COR-L47 (cell line): ENCODE measurements around the gene CUX1.
"Not testable (repeated sequence)": the region's sequence is repeated elsewhere in the genome, so short reads cannot be mapped to it uniquely, and the experiment has no call there.

ENCODE experiments used
- DNase-seq: peaks from one replicate; lab custom pipeline; 2025; lab: John Stamatoyannopoulos, UW

Gene CUX1

GRCh38 chr7:101985057-101985902 lies 167.9 kb downstream of the CUX1 start:
- no peak for DNase-seq

- DNase-seq = no peak
Measured at GRCh38 chr7:101985903-101986734, 168.7 kb downstream of the CUX1 start.

- no peak for DNase-seq
Measured at GRCh38 chr7:101987494-101987893, 170.1 kb downstream of the CUX1 start.

DNA sequence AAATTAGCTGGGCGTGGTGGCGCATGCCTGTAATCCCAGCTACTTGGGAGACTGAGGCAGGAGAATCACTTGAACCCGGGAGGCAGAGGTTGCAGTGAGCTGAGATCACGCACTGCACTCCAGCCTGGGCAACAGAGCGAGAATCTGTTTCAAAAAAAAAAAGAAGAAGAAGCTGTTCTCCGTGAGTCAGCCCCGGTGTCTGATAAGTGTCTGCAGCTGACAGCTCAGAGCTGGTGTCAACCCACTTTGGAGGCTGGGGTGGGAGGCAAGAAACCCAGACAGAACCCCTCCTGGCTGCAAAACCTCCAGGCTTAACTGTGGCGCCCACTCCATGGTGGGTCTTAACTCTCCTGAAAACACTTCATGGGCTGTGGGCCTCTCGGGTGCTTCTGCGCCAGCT lies 170.6 kb downstream of the CUX1 start:
- DNase-seq = not testable (repeated sequence)

DNA sequence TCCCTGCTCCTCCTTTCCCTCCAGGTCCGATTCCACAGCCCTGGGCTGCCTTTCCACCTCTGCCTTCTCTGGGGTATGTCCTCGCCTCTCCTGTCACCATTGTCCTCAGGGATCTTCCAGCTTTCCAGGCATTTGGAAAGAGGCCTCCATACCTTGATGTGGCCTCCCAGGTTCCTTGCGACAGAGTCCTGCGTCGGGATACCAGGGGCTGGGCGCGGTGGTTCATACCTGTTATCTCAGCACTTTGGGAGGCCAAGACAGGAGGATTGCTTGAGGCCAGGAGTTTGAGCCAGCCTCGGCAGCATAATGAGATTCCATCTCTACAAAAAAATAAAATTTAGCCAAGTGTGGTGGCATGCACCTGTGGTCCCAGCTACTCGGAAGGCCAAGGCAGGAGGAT lies 171.1 kb downstream of the CUX1 start:
- DNase-seq = no peak

DNA sequence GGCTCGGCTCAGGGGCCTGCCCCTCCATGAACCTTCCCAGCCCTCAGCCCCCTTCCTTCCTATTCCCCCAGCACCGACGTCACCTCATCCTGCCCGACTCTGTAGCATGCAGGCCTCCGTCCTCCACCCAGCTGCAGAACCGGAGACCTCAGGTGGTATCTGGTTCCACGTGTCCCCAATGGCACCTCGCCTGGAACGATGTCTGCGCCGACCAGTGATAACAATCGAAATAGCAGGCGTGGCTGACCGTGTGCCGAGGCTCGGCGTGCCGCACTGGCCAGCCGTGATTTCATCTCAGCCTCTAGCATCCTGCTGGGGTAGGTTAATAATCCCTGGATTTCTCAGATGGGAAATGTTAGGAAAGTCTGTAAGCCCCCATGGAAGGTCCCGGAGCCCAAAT lies 171.7 kb downstream of the CUX1 start:
- no peak for DNase-seq

- DNase-seq = no peak
Measured at GRCh38 chr7:101990811-101991418, 173.5 kb downstream of the CUX1 start.

GRCh38 chr7:101991860-101992259 lies 174.4 kb downstream of the CUX1 start:
- no peak for DNase-seq

DNA sequence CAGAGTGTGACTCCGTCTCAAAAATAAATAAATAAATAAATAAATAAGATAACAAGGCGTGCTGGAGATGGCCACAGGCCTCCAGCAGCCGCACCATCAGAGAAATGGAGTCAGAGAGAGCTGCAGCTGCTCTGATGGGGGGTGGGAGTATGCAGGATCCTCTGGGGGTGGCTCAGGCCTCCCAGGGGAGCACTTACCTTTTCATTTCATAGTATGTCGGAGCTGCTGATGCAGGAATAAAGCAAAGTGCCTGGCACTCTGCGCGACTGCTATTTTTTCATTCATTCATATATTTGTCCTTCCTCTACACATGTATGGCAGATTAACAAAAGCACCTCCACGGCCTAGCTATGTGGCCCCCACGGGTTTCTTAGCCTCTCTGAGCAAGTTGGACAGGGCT lies 175.9 kb downstream of the CUX1 start:
- DNase-seq = no peak

GRCh38 chr7:101995121-101995520 lies 177.7 kb downstream of the CUX1 start:
- no peak for DNase-seq

DNA sequence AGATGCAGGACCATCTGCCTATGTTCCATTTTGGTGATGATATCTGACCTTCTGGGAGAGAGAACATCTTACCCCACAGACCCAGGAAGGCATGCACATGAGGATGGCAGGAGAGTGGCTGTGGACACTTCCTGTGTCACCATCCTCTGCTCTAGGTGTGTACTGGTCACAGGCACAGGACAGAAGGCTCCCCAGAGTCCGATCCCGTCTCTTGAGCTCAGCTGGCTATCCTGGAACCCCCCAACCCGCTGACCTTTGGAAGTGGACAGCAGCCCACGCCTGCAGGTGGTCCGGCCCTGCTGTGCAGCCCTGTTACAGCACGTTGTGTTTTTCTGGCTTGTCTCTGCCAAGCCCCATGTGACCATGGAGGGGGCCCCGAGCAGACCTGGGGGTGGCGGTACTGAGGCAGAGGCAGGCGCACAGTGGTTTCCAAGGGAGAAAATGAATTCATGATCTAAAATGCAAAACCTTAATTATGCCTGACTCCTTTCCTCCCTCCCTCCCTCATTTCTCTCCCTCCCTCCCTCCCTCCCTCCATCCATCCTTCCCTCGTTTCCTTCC lies 178.8 kb downstream of the CUX1 start:
- no peak for DNase-seq

- no peak for DNase-seq
Measured at GRCh38 chr7:101996876-101997275, 179.4 kb downstream of the CUX1 start.

DNA sequence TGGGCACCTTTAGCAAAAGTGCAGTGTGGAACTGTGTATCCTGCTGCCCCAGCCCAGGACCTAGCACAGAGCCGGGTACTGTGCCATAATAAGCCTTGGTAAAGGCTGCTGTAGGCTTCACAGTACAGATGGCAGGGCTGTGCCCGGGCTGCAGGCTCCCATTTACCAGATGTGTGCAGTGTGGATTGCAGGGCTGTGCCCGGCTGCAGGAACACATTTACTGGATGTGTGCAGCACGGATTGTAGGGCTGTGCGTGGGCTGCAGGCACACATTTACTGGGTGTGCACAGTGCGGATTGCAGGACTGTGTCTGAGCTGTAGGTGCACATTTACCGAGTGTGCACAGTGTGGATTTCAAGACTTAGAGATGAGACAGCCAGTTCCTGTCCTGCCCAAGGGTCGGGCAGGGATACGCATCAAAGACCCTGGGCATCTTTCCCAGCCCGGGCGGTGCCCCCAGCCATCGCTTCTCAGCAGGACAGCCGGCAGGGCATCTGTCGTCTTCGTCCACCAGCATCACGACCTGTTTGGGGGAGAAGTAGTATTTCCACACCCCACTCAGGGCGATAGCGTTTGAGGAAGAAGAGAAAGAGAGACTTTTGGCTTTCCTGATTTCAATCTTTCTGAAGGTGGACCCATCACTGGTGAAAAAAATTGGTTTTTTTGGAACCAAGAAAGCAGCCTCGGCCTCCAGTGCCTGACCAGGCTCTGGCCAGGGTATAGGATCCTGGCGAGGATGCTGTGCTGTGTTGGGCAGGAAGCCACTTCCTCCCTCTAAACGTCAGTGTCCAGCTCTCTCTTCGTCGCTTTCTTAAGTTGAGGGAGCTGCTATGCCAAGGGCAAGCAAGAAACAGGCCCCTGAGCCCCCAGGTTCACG lies 180.8 kb downstream of the CUX1 start:
- no peak for DNase-seq

GRCh38 chr7:101998906-101999240 lies 181.4 kb downstream of the CUX1 start:
- no peak for DNase-seq

GRCh38 chr7:101999393-101999792 lies 182.0 kb downstream of the CUX1 start:
- DNase-seq = no peak

GRCh38 chr7:102000123-102000522 lies 182.7 kb downstream of the CUX1 start:
- DNase-seq = no peak

GRCh38 chr7:102004229-102004628 lies 186.8 kb downstream of the CUX1 start:
- DNase-seq = no peak

DNA sequence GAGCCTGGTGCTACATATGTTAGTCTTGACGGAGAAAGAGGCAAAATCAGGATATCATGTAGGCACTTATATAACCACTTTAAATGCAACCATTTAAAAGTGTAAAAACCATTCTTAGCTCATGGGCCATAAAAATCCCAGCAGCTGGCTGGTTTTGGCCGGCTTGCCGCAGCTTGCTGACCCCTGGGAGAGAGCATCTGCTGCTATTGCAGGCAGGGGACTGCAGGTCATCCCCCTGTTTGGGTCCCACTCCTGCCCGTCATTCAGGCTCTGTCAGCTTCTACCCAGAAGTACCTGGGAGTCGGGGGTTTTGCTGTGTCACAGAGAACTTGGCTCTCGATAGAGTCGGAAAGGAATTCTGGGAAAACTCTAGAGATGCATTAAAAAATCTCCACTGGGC lies 187.4 kb downstream of the CUX1 start:
- DNase-seq = no peak

GRCh38 chr7:102005933-102006480 lies 188.6 kb downstream of the CUX1 start:
- no peak for DNase-seq

DNA sequence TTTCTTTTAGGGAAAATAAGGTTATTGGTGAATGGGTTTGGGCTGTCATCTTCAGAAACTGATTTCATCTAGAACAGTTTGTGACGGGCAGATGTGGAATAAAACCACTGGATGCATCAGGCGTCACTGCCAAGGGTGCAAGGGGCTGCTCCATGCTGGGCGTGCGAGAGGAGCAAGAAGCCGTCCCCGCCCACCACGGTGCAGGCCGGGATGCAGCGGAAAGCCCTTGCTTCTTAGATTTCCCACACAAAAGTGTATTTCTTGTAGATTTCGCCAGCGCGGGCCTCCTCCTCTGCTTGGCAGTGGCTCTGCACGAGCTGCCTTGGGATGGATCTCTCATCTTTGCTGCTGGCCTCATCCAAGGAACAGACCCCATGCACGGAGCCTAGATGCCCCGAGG lies 189.3 kb downstream of the CUX1 start:
- no peak for DNase-seq

DNA sequence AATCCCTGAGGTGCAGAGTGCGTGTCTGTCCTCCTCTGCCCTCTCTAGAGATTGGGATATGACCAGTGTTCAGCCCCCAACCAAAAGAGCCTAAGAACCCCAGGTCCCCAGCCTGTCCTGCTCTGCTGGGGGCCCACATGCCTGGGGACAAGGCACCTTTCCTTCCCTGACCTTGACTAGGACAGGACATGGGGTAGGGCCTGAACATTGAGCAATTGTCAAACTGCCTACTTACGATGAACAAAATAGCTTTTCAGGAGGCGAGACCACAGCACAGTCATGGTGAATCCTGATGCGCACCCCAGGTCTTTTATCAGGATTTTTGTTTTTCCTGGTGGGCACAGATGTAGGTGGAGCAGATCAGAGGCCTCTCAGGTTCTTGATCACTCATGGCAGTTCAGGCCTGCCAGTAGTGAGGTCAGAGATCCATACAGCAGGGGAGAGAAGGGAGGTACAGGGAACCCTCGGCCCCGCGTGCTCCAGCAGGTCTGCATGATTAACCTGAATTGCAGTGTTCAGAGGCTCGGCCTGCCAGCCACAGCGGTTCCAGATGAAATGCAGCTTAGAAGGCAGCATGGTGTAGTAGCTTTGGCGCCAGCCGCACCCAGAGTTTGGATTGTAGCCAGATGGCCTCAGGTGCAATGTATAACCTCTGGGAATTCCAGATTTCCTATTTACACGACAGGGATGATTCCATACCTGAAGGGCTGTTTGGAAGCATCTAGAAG lies 191.3 kb downstream of the CUX1 start:
- peak; percentile 63 for DNase-seq
